ENCODE results near the gene ELAC1. TPM values are rescaled to one million over a fixed set of nuclear protein-coding genes. Genes with fewer than 3 reads are reported as not detected.
A peak's percentile ranks its signal among the peaks of the same experiment; 100 is the strongest.
"Not testable (repeated sequence)": the region's sequence is repeated elsewhere in the genome, so short reads cannot be mapped to it uniquely, and the experiment has no call there.

Gene ELAC1
- total and polyA plus RNA-seq, 3 experiments from 2014 or later = 10.3 to 15.0 (median 10.5) TPM

DNA sequence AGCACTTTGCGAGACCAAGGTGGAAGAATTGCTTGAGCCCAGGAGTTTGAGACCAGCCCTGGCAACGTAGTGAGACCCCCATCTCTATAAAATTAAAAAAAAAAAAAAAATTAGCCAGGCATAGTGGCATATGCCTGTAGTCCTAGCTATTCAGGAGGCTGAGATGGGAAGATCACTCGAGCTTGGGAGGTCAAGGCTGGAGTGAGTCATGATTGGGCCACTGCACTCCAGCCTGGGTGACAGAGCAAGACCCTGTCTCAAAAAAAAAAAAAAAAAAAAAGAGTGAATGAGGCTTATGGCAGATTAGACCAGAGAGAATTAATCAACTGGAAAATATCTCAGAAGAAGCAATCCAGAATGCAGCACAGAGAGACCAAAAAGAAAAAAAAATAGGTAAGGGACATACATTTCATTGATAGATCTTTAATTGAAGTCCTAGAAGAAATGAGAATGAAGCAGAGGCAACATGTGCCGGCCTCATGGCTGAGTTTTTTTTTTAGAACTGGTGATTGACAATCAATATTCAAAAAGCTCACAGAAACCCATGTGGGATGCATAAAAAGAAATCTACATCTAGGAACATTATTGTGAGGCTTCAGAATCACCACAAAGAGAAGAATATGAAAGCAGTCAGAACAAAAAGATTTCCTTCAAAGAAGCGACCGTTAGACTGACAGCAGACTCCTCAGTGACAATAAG, 32.2 kb upstream of the ELAC1 start:
- Histone ChIP-seq H3K27ac (ENCODE audit: low read depth, low read length) (no peak overlapping the region), H3K4me3 (ENCODE audit: low read length) (no peak overlapping the region), H3K36me3 (ENCODE audit: insufficient read depth, low read length) (peaks cover 3% of the 10 kb centered on the region), H3K9me3 (ENCODE audit: low read length) (no peaks in the 10 kb centered on the region), H3K4me1 (ENCODE audit: insufficient read depth, low read length) (no peaks in the 10 kb centered on the region), H3K27me3 (ENCODE audit: insufficient read depth, low read length, poor library complexity, severe bottlenecking) (no peaks in the 10 kb centered on the region)
- peak overlapping the region in 2 of 8 donors; percentile 30 to 46 for H3K27ac Mint-ChIP-seq
- peaks cover 2 to 8% (median 4%) of the 10 kb centered on the region in 3 donors for H3K4me1 Mint-ChIP-seq
- no peaks in the 10 kb centered on the region for H3K9me3 Mint-ChIP-seq
- peaks cover 0 to 58% (median 15%) of the 10 kb centered on the region in 3 donors for H3K36me3 Mint-ChIP-seq
- H3K4me3 Mint-ChIP-seq = no peak overlapping the region
- CTCF ChIA-PET = no interaction called here
- H3K27me3 Mint-ChIP-seq = no peaks in the 10 kb centered on the region
- POLR2A ChIA-PET = interaction anchor here (0.6 kb wide), 1 partner anchor 12 kb away, joined by 3 read pairs; no protein-coding TSS in a partner anchor
- no peak for DNase-seq

DNA sequence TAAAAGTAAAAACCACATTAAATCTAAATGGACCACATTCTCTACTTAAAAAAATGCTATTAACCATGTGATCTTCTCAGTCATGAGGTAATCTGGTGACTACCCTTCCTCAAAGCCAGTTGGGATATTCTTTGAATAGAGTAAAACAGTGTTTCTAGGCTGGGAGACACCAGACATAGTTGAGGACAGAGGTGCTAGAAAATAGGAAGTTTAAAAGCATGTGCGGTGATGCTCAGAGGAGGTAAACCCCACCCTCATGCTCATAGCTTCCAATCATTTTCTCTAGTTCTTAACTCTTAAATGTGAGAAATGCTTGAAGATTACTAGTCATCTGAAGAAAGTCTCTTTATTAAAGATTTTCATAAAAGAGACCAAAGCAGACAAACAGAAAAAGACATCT, 30.7 kb upstream of the ELAC1 start:
- Histone ChIP-seq H3K27me3 (ENCODE audit: insufficient read depth, low read length, poor library complexity, severe bottlenecking) (no peaks in the 10 kb centered on the region), H3K4me3 (ENCODE audit: low read length) (no peak overlapping the region), H3K36me3 (ENCODE audit: insufficient read depth, low read length) (peaks cover 3% of the 10 kb centered on the region), H3K9me3 (ENCODE audit: low read length) (no peaks in the 10 kb centered on the region), H3K27ac (ENCODE audit: low read depth, low read length) (no peak overlapping the region), H3K4me1 (ENCODE audit: insufficient read depth, low read length) (no peaks in the 10 kb centered on the region)
- POLR2A ChIA-PET = no interaction called here
- Mint-ChIP-seq H3K27ac (peak overlapping the region in 6 of 8 donors; percentile 2 to 72 (median 30)), H3K4me3 (no peak overlapping the region), H3K9me3 (no peaks in the 10 kb centered on the region), H3K27me3 (no peaks in the 10 kb centered on the region), H3K4me1 (peaks cover 2 to 8% (median 4%) of the 10 kb centered on the region in 3 donors), H3K36me3 (peaks cover 0 to 61% (median 15%) of the 10 kb centered on the region in 3 donors)
- no peak for DNase-seq
- CTCF ChIA-PET = no interaction called here

DNA sequence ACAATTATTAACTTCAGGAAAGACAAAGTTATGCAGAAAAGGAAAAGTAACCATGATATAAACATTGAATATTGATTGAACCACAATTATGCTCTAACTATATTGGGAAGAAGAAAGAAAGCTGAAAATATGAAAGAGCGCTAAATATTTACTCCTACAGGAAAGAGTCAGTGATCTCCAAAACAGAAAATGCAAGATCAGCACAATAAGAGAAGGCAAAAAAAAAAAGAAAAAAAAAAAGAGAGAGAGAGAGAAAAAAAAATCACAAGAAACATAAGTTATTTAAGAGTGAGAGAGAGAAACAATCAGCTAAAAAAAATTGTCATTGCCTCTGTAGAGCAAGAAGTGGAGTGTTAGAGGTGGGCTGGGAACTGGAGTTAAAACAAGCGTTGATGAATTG, 28.9 kb upstream of the ELAC1 start:
- ChIA-PET POLR2A (interaction anchor here (0.6 kb wide), 1 partner anchor 27 kb away, joined by 6 read pairs; no protein-coding TSS in a partner anchor), CTCF (interaction anchor here (1.5 to 1.7 kb wide), 2 partner anchors 112 to 119 kb away, joined by 4 to 6 read pairs; no protein-coding TSS in a partner anchor)
- H3K9me3 ChIP-seq (ENCODE audit: low read length) = no peaks in the 10 kb centered on the region
- peaks cover 2 to 8% (median 4%) of the 10 kb centered on the region in 3 donors for H3K4me1 Mint-ChIP-seq
- H3K27ac ChIP-seq (ENCODE audit: low read depth, low read length) = no peak overlapping the region
- no peaks in the 10 kb centered on the region for H3K9me3 Mint-ChIP-seq
- peaks cover 3% of the 10 kb centered on the region for H3K36me3 ChIP-seq (ENCODE audit: insufficient read depth, low read length)
- no peaks in the 10 kb centered on the region for H3K27me3 Mint-ChIP-seq
- H3K4me3 Mint-ChIP-seq = no peak overlapping the region
- no peaks in the 10 kb centered on the region for H3K4me1 ChIP-seq (ENCODE audit: insufficient read depth, low read length)
- no peak for DNase-seq
- no peak overlapping the region for H3K4me3 ChIP-seq (ENCODE audit: low read length)
- H3K27ac Mint-ChIP-seq = peak overlapping the region in 6 of 8 donors; percentile 8 to 87 (median 64)
- H3K27me3 ChIP-seq (ENCODE audit: insufficient read depth, low read length, poor library complexity, severe bottlenecking) = no peaks in the 10 kb centered on the region
- peaks cover 0 to 53% (median 13%) of the 10 kb centered on the region in 3 donors for H3K36me3 Mint-ChIP-seq

DNA sequence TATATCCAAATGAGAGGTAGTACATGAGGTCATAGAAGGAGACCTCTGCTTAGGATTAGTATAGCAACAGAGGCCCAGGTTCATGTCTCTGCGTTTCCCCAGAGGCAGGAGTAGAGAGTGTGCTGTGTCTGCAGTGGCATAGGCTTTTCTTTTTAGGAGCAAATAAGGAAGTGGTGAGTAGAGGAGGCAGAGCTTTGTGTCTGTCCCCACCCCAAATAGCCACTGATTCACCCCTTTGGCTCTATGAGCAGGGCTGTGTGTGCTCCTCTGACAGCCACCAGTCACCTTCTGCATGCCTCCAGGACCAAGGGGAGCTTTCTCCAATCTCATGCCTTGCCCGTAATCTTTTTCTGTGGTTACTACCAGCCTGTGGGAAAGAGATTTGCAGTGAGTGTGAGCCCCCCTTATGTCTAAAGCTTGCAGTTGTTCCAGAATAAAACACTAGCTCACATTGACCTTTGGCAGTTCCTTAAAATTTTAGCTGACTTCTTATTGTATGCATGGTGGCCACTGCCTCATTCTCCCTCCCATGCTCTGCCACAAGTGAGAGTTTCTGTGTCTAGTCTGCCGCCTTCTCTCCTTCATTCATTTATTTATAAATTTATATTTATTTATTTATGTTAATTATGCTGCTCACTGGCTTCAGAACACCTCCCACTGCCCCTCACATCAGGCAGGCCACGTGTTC, 23.5 kb upstream of the ELAC1 start:
- CTCF ChIA-PET = interaction anchor here (0.8 kb wide), 1 partner anchor 11 kb away, joined by 3 read pairs; no protein-coding TSS in a partner anchor

DNA sequence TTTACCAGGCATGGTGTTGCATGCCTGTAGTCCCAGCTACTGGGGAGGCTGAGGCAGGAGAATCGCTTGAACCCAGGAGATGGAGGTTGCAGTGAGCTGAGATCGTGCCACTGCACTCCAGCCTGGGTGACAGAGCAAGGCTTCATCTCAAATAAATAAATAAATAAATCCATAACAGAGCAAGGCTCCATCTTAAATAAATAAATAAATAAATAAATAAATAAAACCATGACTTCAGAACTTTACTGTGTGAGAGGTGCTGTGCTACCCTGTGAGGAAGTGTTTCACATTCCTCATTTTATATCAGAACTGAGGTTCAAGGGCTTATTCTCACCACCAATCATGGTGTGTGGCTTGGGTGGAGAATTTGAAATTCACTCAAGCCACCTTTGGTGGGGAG, 21.9 kb upstream of the ELAC1 start:
- CTCF ChIA-PET; H3K4me3 Mint-ChIP-seq; H3K27me3 Mint-ChIP-seq; H3K4me1 ChIP-seq (ENCODE audit: insufficient read depth, low read length); H3K9me3 Mint-ChIP-seq; H3K36me3 ChIP-seq (ENCODE audit: insufficient read depth, low read length); DNase-seq; H3K4me3 ChIP-seq (ENCODE audit: low read length); H3K27ac ChIP-seq (ENCODE audit: low read depth, low read length); H3K27ac Mint-ChIP-seq; H3K4me1 Mint-ChIP-seq; H3K9me3 ChIP-seq (ENCODE audit: low read length); H3K27me3 ChIP-seq (ENCODE audit: insufficient read depth, low read length, poor library complexity, severe bottlenecking); POLR2A ChIA-PET: not testable (repeated sequence)
- H3K36me3 Mint-ChIP-seq = peaks cover 0 to 42% (median 9%) of the 10 kb centered on the region in 3 donors

More for the DNA sequence above, 23.5 kb upstream of the ELAC1 start:
- H3K4me1 Mint-ChIP-seq = no peaks in the 10 kb centered on the region
- peak overlapping the region in 2 of 8 donors; percentile 68 to 69 for H3K27ac Mint-ChIP-seq
- H3K4me3 Mint-ChIP-seq = no peak overlapping the region
- H3K27me3 Mint-ChIP-seq = no peaks in the 10 kb centered on the region
- Histone ChIP-seq H3K9me3 (ENCODE audit: low read length) (no peaks in the 10 kb centered on the region), H3K4me1 (ENCODE audit: insufficient read depth, low read length) (no peaks in the 10 kb centered on the region), H3K36me3 (ENCODE audit: insufficient read depth, low read length) (peaks cover 3% of the 10 kb centered on the region), H3K27ac (ENCODE audit: low read depth, low read length) (no peak overlapping the region), H3K27me3 (ENCODE audit: insufficient read depth, low read length, poor library complexity, severe bottlenecking) (no peaks in the 10 kb centered on the region), H3K4me3 (ENCODE audit: low read length) (no peak overlapping the region)
- peaks cover 0 to 52% (median 12%) of the 10 kb centered on the region in 3 donors for H3K36me3 Mint-ChIP-seq
- no peak for DNase-seq
- POLR2A ChIA-PET = no interaction called here
- H3K9me3 Mint-ChIP-seq = no peaks in the 10 kb centered on the region

DNA sequence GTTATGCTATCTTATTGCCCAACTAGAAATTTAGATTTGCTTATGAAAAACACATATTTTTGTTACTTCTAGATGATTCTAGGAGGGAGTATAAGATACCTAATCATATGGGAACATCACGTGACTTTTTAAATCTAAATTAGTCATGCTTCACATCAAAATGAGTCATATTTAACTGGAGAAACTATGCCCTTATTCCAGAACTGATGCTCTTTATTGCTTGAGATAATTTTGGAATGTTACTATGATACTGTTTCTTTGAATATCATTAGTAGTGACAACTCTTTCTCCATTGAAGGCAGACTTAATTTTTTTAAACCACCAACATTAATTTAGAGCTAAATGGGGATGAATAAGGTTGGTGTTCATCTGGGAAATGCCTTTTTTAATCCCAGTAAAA, 19.9 kb upstream of the ELAC1 start:
- no peak overlapping the region for H3K27ac ChIP-seq (ENCODE audit: low read depth, low read length)
- Mint-ChIP-seq H3K27ac (no peak overlapping the region), H3K36me3 (peaks cover 0 to 35% (median 9%) of the 10 kb centered on the region in 3 donors), H3K4me3 (no peak overlapping the region), H3K27me3 (no peaks in the 10 kb centered on the region), H3K9me3 (no peaks in the 10 kb centered on the region), H3K4me1 (no peaks in the 10 kb centered on the region)
- ChIA-PET POLR2A (no interaction called here), CTCF (no interaction called here)
- no peaks in the 10 kb centered on the region for H3K9me3 ChIP-seq (ENCODE audit: low read length)
- H3K4me1 ChIP-seq (ENCODE audit: insufficient read depth, low read length) = no peaks in the 10 kb centered on the region
- H3K4me3 ChIP-seq (ENCODE audit: low read length) = no peak overlapping the region
- DNase-seq = no peak
- no peaks in the 10 kb centered on the region for H3K27me3 ChIP-seq (ENCODE audit: insufficient read depth, low read length, poor library complexity, severe bottlenecking)
- no peaks in the 10 kb centered on the region for H3K36me3 ChIP-seq (ENCODE audit: insufficient read depth, low read length)

DNA sequence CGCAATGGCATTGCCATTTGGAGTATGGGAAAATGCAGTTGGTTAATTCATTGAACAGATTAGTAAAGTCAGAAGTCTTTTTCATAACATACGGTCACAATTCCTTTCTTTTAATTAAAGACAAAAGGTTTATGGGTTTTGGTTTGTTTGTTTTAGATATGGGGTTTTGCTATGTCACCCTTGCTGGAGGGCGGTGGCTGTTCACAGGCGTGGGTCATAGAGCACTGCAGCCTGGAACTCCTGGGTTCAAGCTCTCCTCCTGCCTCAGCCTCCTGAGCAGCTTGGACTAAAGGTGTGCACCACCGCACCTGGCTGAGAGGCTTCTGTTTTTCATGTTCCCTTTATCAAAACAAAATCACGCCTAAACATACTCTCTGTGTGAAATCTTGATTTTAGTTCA, 18.7 kb upstream of the ELAC1 start:
- Mint-ChIP-seq H3K4me3 (no peak overlapping the region), H3K27ac (no peak overlapping the region), H3K27me3 (no peaks in the 10 kb centered on the region), H3K4me1 (no peaks in the 10 kb centered on the region), H3K9me3 (no peaks in the 10 kb centered on the region), H3K36me3 (peaks cover 0 to 28% (median 6%) of the 10 kb centered on the region in 3 donors)
- Histone ChIP-seq H3K4me3 (ENCODE audit: low read length) (no peak overlapping the region), H3K36me3 (ENCODE audit: insufficient read depth, low read length) (no peaks in the 10 kb centered on the region), H3K27me3 (ENCODE audit: insufficient read depth, low read length, poor library complexity, severe bottlenecking) (no peaks in the 10 kb centered on the region), H3K9me3 (ENCODE audit: low read length) (no peaks in the 10 kb centered on the region), H3K4me1 (ENCODE audit: insufficient read depth, low read length) (no peaks in the 10 kb centered on the region), H3K27ac (ENCODE audit: low read depth, low read length) (no peak overlapping the region)
- CTCF ChIA-PET = no interaction called here
- POLR2A ChIA-PET = no interaction called here
- DNase-seq = no peak

DNA sequence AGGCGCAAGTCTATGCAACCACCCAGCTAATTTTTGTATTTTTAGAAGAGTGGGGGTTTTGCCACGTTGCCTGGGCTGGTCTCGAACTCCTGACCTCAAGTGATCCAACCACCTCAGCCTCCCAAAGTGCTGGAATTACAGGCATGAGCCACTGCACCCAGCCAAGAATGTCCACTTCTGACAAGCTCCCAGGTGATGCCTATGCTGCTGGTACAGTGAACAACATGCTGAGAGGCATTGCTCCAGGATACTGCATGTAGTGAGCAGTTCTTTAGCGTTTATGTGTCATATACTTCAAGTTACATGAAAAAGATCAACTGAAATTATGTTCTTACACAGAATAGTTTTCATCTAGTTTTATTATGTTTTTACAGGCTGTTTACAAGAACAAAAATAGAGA, 17.2 kb upstream of the ELAC1 start:
- H3K36me3 Mint-ChIP-seq = peaks cover 0 to 19% (median 2%) of the 10 kb centered on the region in 3 donors
- no peaks in the 10 kb centered on the region for H3K4me1 Mint-ChIP-seq

More for the DNA sequence above, 17.2 kb upstream of the ELAC1 start:
- H3K4me3 ChIP-seq (ENCODE audit: low read length) = no peak overlapping the region
- H3K4me1 ChIP-seq (ENCODE audit: insufficient read depth, low read length) = no peaks in the 10 kb centered on the region
- no peak overlapping the region for H3K27ac ChIP-seq (ENCODE audit: low read depth, low read length)
- no peak for DNase-seq
- Mint-ChIP-seq H3K27ac (peak overlapping the region in 2 of 8 donors; percentile 2 to 35), H3K4me3 (no peak overlapping the region), H3K9me3 (no peaks in the 10 kb centered on the region), H3K27me3 (no peaks in the 10 kb centered on the region)
- POLR2A ChIA-PET = no interaction called here
- H3K9me3 ChIP-seq (ENCODE audit: low read length) = no peaks in the 10 kb centered on the region
- H3K36me3 ChIP-seq (ENCODE audit: insufficient read depth, low read length) = no peaks in the 10 kb centered on the region
- CTCF ChIA-PET = no interaction called here
- no peaks in the 10 kb centered on the region for H3K27me3 ChIP-seq (ENCODE audit: insufficient read depth, low read length, poor library complexity, severe bottlenecking)

Data from CD8-positive, alpha-beta memory T cell (primary cell).